H1 (cell line): ENCODE data around the gene SENP1.
A peak's percentile ranks its signal among the peaks of the same experiment; 100 is the strongest.

Experiments used
- BCL11A ChIP-seq, 2 experiments: IDR thresholded peaks; one replicate each; pipeline ENCODE4 v1.6.1; 2011; ENCODE audit warnings: low read depth in 2 of 2, low read length in 2 of 2, mild to moderate bottlenecking in 2 of 2
- EZH2 ChIP-seq: fragments of 200-600 bp; sonication (generic); IDR thresholded peaks from 2 replicates; pipeline ENCODE4 v1.7.1; 2012; ENCODE audit warnings: low read depth, mild to moderate bottlenecking, moderate library complexity, low read length, inconsistent platforms; ENCODE audit not compliant: severe bottlenecking
- JUN ChIP-seq: IDR thresholded peaks from 2 replicates; pipeline ENCODE4 v1.6.1; 2011; ENCODE audit warnings: low read depth, mild to moderate bottlenecking, improper control_type of control experiment, low read length
- POLR2A ChIP-seq, 2 experiments: IDR thresholded peaks; 1 replicate in 1 of 2; 2 replicates in 1 of 2; pipeline ENCODE4 v1.6.1; 2011; ENCODE audit warnings: low read depth in 2 of 2, low read length in 2 of 2, mild to moderate bottlenecking in 2 of 2; ENCODE audit errors: control extremely low read depth in 1 of 2
- RNF2 ChIP-seq: fragments of 200-900, 300-1000 bp; sonication (generic); IDR thresholded peaks from 2 replicates; pipeline ENCODE4 v1.7.1; 2016; ENCODE audit warnings: borderline replicate concordance, low read depth, mild to moderate bottlenecking, antibody characterized with exemption, low read length; ENCODE audit not compliant: poor library complexity, severe bottlenecking; ENCODE audit errors: missing control alignments
- SUZ12 ChIP-seq: fragments of 200-600 bp; sonication (generic); IDR thresholded peaks from 2 replicates; pipeline ENCODE4 v1.6.1; 2012; ENCODE audit warnings: mild to moderate bottlenecking, inconsistent platforms, low read length, moderate library complexity, mixed read lengths
- YY1 ChIP-seq: IDR thresholded peaks from 2 replicates; pipeline ENCODE4 v1.6.1; 2011; ENCODE audit warnings: low read depth, mild to moderate bottlenecking, low read length
- ZNF274 ChIP-seq: IDR thresholded peaks from 2 replicates; pipeline ENCODE4 v1.7.0; 2012; ENCODE audit warnings: low read length, borderline replicate concordance; ENCODE audit errors: extremely low read depth
- TF ChIP-seq, protein P1 (sequence below), 3 experiments: IDR thresholded peaks; 1 replicate in 2 of 3; 2 replicates in 1 of 3; pipeline versions ENCODE4 v1.5.1 to v1.6.1; 2011; ENCODE audit warnings: low read length in 3 of 3, mild to moderate bottlenecking in 3 of 3, inconsistent platforms in 2 of 3, low read depth in 1 of 3, moderate library complexity in 1 of 3; ENCODE audit not compliant: insufficient read depth in 1 of 3; ENCODE audit errors: control extremely low read depth in 1 of 3
- TF ChIP-seq, protein P2 (sequence below): IDR thresholded peaks from 2 replicates; pipeline ENCODE4 v1.6.1; 2011; ENCODE audit warnings: low read depth, mild to moderate bottlenecking, low read length; ENCODE audit not compliant: insufficient read depth
- TF ChIP-seq, protein P3 (sequence below): IDR thresholded peaks from 2 replicates; pipeline ENCODE4 v1.6.1; 2011; ENCODE audit warnings: low read length, improper control_type of control experiment
- TF ChIP-seq, protein P4 (sequence below): IDR thresholded peaks from 2 replicates; pipeline ENCODE4 v1.6.1; 2012; ENCODE audit warnings: inconsistent platforms
- TF ChIP-seq, protein P5 (sequence below): IDR thresholded peaks from 2 replicates; pipeline ENCODE4 v1.6.1; 2012; ENCODE audit warnings: low read length, inconsistent platforms

DNA sequence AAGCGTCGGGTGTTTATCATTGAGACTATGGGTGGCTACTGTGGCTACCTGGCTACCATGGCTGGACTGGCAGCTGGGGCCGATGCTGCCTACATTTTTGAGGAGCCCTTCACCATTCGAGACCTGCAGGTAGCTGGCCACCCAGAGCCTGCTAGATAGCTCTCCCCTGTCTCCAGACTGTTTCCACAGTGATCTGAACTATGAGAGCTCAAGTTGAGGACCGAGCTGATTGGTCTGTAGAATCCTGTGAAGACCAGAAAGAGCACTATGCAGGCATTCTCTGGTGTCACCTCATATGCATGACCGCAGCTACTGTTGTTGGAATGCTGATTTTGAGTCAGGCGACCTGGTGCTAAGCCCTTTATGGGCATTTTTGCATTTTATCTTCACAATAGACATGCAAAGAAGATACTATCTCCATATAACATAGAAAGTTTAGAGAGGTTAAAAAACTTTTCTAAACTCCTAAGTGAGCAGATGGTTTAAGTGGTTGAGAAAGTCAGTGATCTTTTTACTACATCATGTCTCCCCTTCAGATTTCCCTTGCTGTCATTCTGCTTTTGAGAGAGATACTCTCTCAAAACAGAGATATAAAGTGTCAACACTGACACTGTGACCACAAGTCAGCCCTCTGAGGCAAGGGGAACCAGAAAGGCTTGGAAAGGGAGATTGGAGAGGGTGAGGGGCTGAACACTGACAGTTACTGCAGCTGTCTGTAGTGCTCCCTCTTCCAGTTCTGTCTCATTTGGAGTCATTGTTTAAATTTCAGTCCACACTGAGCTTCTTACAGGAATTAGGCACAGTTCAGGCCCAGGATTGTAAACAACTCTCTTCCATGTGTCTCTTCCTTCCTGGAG is 37.2 kb upstream of the SENP1 start:
- no peak for TF ChIP-seq EZH2
- TF ChIP-seq, protein P1, sequence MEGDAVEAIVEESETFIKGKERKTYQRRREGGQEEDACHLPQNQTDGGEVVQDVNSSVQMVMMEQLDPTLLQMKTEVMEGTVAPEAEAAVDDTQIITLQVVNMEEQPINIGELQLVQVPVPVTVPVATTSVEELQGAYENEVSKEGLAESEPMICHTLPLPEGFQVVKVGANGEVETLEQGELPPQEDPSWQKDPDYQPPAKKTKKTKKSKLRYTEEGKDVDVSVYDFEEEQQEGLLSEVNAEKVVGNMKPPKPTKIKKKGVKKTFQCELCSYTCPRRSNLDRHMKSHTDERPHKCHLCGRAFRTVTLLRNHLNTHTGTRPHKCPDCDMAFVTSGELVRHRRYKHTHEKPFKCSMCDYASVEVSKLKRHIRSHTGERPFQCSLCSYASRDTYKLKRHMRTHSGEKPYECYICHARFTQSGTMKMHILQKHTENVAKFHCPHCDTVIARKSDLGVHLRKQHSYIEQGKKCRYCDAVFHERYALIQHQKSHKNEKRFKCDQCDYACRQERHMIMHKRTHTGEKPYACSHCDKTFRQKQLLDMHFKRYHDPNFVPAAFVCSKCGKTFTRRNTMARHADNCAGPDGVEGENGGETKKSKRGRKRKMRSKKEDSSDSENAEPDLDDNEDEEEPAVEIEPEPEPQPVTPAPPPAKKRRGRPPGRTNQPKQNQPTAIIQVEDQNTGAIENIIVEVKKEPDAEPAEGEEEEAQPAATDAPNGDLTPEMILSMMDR (IDR thresholded peaks at IDR 0.05; ENCODE audit: control extremely low read depth in 1 of 3, insufficient read depth in 1 of 3, low read depth in 1 of 3, low read length in 3 of 3): no peak
- no peak for TF ChIP-seq SUZ12
- TF ChIP-seq, protein P2, sequence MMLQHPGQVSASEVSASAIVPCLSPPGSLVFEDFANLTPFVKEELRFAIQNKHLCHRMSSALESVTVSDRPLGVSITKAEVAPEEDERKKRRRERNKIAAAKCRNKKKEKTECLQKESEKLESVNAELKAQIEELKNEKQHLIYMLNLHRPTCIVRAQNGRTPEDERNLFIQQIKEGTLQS: no peak
- TF ChIP-seq, protein P3, sequence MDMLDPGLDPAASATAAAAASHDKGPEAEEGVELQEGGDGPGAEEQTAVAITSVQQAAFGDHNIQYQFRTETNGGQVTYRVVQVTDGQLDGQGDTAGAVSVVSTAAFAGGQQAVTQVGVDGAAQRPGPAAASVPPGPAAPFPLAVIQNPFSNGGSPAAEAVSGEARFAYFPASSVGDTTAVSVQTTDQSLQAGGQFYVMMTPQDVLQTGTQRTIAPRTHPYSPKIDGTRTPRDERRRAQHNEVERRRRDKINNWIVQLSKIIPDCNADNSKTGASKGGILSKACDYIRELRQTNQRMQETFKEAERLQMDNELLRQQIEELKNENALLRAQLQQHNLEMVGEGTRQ: no peak
- no peak for TF ChIP-seq JUN
- 0 out of 3 replicates have a peak, but pooled peaks of 1 of the 2 experiments have one; percentile 38 for TF ChIP-seq POLR2A (IDR thresholded peaks at IDR 0.05; ENCODE audit: control extremely low read depth in 1 of 2, low read depth in 2 of 2, low read length in 2 of 2)
- TF ChIP-seq, protein P4, sequence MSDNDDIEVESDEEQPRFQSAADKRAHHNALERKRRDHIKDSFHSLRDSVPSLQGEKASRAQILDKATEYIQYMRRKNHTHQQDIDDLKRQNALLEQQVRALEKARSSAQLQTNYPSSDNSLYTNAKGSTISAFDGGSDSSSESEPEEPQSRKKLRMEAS: no peak
- TF ChIP-seq ZNF274: no peak
- TF ChIP-seq BCL11A (IDR thresholded peaks at IDR 0.05; ENCODE audit: low read depth in 2 of 2, low read length in 2 of 2): no peak
- TF ChIP-seq RNF2: no peak
- no peak for TF ChIP-seq YY1
- TF ChIP-seq, protein P5, sequence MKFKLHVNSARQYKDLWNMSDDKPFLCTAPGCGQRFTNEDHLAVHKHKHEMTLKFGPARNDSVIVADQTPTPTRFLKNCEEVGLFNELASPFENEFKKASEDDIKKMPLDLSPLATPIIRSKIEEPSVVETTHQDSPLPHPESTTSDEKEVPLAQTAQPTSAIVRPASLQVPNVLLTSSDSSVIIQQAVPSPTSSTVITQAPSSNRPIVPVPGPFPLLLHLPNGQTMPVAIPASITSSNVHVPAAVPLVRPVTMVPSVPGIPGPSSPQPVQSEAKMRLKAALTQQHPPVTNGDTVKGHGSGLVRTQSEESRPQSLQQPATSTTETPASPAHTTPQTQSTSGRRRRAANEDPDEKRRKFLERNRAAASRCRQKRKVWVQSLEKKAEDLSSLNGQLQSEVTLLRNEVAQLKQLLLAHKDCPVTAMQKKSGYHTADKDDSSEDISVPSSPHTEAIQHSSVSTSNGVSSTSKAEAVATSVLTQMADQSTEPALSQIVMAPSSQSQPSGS: no peak
